Measurements from ENCODE around the gene VPS37B.

Gene VPS37B

GRCh38 chr12:122935318-122935717, 39.4 kb upstream of the VPS37B start:
- no peak overlapping the region for H3K27ac ChIP-seq
- TF ChIP-seq, protein P1, sequence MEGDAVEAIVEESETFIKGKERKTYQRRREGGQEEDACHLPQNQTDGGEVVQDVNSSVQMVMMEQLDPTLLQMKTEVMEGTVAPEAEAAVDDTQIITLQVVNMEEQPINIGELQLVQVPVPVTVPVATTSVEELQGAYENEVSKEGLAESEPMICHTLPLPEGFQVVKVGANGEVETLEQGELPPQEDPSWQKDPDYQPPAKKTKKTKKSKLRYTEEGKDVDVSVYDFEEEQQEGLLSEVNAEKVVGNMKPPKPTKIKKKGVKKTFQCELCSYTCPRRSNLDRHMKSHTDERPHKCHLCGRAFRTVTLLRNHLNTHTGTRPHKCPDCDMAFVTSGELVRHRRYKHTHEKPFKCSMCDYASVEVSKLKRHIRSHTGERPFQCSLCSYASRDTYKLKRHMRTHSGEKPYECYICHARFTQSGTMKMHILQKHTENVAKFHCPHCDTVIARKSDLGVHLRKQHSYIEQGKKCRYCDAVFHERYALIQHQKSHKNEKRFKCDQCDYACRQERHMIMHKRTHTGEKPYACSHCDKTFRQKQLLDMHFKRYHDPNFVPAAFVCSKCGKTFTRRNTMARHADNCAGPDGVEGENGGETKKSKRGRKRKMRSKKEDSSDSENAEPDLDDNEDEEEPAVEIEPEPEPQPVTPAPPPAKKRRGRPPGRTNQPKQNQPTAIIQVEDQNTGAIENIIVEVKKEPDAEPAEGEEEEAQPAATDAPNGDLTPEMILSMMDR (conservative IDR thresholded peaks at IDR 0.05) = no peak

- TF ChIP-seq, protein P1 (conservative IDR thresholded peaks at IDR 0.05) = no peak
- H3K27ac ChIP-seq = no peak overlapping the region
These were observed 38.8 kb upstream of the VPS37B start for GRCh38 chr12:122934722-122935121.

- TF ChIP-seq, protein P1 (conservative IDR thresholded peaks at IDR 0.05) = no peak
- no peak overlapping the region for H3K27ac ChIP-seq
These were observed 36.3 kb upstream of the VPS37B start for GRCh38 chr12:122932207-122932606.

GRCh38 chr12:122929812-122930211, 33.9 kb upstream of the VPS37B start:
- no peak overlapping the region for H3K27ac ChIP-seq
- TF ChIP-seq, protein P1 (conservative IDR thresholded peaks at IDR 0.05) = no peak

DNA sequence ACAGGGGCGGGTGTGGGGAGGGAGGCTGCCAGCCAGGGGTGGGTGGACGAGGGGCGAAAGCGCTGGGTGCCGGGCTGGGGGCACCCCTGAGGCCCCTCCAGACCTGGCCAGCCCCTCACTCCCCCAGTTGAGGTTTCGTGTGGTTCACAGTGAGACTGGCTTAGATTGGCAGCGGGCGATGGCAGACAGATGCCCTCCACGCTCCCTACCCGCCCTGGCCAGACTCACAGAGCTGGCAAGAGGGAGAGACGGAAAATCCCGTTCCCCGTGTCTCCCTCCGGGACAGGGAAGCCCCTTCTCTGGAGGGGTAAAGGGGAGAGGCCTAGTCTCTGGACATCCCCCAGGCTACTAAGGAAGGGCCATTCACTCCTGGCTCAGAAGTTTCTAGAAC, 33.2 kb upstream of the VPS37B start:
- no peak overlapping the region for H3K27ac ChIP-seq
- TF ChIP-seq, protein P1 (conservative IDR thresholded peaks at IDR 0.05) = no peak

GRCh38 chr12:122928404-122929147, 32.7 kb upstream of the VPS37B start:
- H3K27ac ChIP-seq = no peak overlapping the region
- TF ChIP-seq, protein P1 (conservative IDR thresholded peaks at IDR 0.05) = no peak

DNA sequence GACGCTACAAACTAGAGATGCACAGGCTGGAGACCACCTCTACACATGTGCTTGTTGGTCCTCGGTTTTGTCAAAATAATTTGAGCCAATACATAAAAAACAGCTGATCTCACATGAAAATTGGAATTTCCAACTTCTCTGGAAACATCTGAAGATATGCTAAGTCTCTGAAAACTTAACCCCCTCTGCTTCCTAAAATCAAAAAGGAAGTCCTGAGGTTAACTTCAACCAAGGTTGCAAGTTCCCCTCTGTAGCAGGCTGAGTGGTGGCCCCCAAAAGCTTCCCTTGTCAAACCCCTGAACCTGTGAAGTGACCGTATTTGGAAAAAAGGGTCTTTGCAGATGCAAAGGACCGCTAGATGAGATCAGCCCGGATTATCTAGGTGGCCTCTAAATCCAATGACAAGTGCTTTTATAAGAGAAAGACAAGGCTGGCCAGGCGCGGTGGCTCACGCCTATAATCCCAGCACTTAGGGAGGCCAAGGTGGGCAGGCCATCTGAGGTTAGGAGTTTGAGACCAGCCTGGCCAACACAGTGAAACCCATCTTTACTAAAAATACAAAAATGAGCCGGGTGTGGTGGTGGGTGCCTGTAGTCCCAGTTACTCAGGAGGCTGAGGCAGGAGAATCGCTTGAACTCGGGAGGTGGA, 32.0 kb upstream of the VPS37B start:
- TF ChIP-seq, protein P1 (conservative IDR thresholded peaks at IDR 0.05) = no peak
- H3K27ac ChIP-seq = no peak overlapping the region

All from VCaP (cell line).